Astrocyte of the hippocampus (primary cell): ENCODE measurements around the gene GPR155.
A peak's percentile ranks its signal among the peaks of the same experiment; 100 is the strongest.
"Not testable (repeated sequence)": the region's sequence is repeated elsewhere in the genome, so short reads cannot be mapped to it uniquely, and the experiment has no call there.

Source experiments
- DNase-seq: peaks from one replicate; pipeline ENCODE4 v3.0.0; 2011; ENCODE audit warnings: low read depth, low spot score

Gene GPR155

DNA sequence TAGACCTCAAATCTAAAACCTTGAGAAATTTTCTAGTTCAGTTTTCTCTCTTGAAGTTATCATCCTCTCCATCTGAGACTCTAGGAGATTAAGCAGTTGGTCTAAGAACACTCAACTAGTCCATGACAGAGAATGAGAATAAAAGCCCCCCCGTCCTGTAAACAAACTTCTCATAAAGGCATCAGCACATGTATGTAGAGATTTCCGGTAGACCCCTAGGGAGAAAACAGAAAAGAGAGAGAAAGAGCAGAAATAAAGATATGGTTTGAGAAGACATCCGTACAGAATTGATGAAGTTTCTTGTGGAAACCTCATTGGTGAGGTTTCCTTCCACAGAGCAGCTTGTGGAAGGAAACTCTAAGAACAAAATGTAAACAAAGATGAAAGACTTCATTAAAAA, 3.2 kb upstream of the GPR155 start:
- DNase-seq, result no peak

DNA sequence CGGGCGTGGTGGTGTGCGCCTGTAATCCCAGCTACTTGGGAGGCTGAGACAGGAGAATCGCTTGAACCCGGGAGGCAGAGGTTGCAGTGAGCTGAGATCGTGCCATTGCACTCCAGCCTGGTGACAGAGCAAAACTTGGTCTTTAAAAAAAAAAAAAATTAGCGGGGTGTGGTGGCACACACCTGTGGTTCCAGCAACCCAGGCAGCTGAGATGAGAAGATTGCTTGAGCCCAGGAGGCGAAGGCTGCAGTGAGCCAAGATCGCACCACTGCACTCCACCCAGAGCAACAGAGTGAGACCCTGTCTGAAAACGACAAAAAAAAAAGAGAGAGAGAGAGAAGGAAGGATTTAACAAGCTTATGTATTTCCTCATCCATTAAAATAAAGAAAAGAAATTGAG, 2.7 kb upstream of the GPR155 start:
- not testable (repeated sequence) for DNase-seq

DNA sequence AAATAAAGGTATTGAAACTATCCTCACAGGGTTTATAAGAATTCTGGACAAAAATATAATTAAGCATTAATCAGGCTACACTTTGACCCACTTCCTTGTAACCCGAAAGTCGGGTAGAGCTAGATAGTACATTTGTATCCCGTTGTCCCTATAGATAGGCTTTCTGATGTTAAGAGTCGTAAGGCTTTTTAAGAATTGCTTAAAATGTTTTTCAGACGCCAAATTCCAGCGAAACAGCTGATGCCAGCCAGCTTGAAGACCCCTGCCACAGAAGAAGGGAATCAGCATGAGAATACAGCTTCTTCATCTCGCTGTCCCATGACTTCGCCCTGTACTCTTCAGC, 962 bp upstream of the GPR155 start:
- DNase-seq, result no peak

DNA sequence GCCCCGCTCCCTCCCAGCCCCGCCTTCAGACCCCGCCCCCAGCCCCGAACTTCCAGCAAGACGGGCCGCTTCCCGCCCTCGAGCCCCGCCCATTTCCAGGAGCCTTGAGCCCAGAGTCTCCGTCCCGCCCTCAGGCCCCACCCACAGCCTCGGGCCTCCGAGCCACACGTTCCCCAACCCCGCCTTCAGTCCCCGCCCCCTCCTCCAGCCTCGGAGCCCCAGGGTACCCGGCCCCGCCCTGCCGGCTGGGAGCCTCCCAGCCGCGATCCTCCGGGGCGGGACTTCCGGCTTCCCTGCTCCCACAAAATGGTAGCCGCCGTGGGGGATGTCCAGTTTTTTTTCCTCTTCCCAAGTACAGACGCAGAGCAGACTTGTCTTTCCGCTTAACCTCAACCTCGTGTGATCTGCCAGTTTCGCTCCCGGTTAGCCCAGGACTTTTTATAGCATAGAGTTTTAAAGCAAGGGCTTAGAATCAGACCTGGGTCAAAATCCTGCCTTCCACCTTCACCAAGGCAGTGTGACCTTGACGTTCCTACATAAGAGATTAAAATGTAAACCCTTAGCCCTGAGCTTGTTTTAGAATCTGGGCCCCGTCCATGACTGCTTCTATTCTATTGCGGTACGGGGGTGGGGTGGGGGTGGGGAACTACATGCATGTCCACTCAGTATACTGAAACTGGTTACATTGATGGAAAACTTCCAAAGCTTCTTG, 435 bp upstream of the GPR155 start:
- DNase-seq, result peak; percentile 99

DNA sequence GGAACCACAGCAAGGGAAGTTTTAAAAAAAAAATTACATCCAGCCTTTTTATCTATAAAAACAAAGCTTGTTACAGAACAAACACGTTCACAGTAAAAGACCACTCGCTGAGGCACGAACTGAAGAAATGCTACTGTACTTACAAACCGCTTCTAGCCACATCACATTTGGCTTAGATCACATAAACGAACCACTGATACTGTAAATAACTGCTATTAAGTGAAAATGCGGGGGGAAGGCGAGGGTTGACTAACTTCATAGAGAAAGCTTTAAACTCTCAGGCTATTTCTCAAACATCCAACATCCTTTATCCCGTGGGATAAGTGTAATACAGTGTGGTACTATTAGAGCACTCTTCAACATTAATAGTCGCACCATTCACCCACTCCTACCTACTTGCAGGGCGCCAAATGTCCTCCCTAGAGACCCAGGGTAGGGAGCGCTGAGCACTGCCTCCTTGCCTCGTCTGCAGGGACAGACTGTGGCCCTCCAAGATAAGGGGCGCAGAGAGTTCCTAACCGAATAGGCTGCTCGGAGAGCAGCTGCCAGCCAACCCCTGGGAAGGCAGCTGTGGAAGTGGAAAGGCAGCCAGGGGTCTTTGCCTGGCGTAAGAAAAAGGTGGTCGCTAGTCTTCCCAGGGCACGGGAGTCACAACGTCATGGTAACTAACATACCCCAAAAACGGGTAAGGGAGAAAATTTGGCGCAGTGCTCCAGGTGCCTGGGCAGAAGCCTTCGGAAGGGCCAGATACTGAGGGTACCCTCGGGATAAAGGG, 854 bp downstream of the GPR155 start:
- peak; percentile 42 for DNase-seq

DNA sequence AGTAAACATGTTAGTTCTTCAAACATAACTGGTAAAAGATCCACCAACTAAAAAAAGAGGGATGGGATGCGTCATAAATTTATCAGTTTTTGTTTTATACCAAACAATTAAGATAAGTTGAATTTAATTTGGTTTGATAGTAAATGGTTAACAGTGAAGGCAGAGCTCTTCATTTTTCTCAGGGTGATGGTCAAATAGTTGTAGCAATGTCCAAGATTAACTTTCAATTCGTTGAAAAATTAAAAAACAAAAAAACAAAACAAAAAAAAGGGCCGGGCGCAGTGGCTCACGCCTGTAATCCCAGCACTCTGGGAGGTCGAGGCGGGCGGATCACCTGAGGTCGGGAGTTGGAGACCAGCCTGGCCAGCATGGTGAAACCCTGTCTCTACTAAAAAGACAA, 1.8 kb downstream of the GPR155 start:
- DNase-seq, result not testable (repeated sequence)

DNA sequence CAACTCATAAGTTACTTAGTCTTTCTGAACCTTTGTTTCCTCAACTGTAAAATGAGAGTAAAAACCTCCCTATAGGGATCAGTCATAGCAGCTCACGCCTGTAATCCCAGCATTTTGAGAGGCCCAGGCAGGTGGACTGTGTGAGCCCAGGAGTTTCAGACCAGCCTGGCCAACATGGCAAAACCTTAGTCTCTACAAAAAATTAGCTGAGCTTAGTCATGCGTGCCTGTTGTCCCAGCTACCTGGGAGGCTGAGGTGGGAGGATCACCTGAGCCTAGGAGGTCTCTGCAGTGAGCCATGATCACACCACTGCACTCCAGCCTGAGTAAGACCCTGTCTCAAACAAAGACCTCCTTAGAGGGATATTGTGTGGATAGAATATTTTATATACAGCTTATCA, 2.3 kb downstream of the GPR155 start:
- DNase-seq, result no peak

DNA sequence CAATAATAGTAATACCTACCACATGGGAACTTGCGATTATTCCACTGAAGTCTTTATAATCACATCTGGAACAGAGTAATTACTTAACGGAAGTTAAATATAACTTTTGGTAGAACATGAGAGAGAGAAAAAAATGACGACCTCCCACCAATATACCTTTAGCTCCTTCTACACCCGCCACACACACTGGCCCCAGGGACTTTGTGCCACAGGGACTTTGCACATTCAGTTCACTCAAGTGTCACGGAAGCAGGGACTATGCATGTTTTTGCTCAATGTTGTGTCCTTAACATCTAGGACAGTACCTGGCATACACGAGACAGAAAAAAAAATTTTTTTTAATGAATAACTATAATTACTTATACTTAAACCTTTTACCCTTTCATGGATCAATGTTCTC, 4.0 kb downstream of the GPR155 start:
- no peak for DNase-seq

DNA sequence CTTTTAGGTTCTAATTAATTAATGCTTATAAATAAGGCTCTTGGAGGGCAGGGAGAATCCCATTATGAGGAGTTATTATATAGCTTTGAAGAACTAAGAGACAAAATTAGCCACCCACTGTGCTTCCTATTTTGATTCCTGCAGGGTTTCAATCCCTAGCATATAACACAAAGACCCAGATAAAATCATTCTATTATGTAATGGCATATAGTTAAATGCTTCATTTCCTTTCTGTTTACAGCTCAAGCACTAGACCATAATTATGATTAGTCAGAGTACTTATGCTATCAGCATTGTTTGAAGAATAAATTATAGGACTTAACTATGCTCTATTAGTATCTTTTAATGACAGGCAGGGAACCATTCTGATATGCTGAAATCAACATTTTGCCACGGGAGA, 9.1 kb downstream of the GPR155 start:
- no peak for DNase-seq

DNA sequence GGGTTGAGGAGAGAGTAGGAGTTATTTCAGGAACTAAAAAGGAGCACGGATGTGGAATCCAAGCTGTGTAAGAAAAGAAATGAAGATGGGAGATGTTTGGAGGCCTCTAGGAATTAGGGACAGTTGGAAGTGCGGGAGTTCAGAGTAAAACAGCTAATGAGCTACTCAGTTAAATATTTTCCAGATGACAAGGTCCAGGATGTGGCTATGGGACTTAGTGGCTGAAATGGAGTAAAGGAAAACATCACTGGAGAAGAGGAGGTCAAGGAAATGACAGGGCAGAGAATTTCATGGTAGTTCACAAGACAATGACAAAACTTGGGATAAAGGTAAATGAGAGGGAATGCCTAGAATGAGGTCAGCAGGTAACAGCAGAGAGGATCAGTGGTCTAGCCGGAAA, 13.0 kb downstream of the GPR155 start:
- peak; percentile 7 for DNase-seq

DNA sequence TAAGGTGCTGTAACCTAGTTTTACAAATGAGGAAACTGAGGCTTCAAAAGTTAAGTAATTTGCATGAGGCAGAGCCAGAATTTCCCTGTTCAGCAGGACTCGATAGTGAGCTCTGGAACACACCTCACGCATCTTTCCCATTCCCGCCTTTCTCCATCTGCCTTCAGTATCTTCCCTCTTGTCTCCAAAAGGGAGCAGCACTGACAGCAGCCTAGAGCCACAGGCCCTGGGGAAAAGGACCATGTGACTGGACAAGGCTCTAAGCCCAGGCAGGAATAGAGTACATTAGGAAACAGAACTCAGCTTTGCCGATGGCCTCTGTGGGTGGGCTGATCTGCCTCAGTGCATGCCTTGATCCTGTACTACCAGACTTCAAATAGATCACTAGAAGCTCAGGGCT, 21.5 kb downstream of the GPR155 start:
- DNase-seq, result no peak

DNA sequence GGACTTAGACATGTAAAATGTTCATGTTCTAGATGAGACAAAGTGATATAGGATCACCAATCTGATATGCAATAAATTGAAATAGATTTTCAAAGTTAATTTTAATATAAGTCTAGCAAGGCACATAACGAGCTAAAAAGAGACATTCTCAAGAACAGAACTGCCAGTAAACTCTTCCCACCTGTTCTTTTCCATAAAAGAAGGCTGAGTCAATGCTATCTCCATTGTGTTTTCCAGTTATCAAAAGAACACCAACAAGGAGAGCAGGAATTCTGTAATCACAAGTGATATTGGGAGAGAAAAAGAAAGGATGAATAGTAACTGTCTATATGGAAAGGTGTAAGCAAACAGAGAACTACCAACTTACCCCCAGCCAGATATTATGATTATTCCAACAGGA, 25.6 kb downstream of the GPR155 start:
- DNase-seq, result no peak

DNA sequence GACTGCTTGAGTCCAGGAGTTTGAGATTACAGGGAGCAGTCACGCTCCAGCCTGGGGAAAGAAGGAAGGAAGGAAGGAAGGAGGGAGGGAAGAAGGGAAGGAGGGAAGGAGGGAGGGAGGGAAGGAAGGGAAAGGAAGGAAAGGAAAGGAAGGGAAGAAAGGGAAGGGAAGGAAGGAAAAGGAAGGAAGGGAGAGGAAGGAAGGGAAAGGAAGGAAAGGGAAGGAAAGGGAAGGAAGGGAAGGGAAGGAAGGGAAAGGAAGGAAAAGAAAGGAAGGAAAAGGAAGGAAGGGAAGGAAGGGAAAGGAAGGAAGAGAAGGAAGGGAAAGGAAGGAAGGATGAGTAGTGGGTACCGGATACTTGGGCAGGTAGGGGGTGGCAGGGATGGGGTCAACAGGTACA, 32.3 kb downstream of the GPR155 start:
- DNase-seq, result no peak

DNA sequence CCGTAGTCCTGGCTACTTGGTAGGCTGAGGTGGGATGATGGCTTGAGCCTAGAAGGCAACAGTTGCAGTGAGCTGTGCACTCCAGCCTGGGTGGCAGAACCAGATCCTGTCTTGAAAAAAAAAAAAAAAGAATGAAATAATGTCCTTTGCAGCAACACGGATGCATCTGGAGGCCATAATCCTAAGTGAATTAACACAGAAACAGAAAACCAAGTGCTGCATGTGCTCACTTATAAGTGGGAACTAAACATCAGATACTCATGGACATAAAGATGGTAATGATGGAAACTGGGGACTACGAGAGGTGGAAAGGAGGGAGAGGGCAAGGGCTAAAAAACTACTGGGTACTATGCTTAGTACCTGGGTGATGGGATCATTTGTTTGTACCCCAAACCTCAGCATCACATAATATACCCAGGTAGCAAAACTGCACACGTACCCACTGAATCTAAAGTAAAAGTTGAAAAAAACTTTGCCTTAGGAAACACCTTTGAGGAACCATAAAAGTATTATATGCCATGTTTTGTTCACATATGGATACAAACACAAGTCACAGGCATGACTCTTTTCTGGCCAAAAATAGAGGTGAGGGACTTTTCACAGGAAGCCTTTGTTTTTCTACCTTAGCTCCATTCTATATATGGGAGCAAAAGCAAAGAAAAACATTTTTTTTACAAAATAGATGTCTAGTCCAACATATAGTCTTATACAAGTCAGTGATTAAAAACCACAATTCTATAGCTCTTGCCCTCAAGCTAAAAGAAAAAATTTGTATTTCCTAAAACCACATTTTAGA, 36.6 kb downstream of the GPR155 start:
- DNase-seq, result no peak

DNA sequence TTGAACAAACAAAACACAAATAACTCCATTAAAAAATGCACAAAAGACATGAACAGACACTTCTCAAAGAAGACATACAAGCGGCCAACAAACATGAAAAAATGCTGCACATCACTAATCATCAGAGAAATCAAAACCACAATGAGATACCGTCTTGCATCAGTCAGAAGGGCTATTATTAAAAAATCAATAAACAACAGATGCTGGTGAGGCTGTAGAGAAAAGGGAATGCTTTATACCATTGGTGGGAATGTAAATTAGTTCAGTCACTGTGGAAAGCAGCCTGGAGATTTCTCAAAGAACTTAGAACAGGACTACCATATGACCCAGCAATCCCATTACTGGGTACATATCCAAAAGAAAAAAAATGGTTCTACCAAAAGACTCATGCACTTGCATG, 37.8 kb downstream of the GPR155 start:
- no peak for DNase-seq

DNA sequence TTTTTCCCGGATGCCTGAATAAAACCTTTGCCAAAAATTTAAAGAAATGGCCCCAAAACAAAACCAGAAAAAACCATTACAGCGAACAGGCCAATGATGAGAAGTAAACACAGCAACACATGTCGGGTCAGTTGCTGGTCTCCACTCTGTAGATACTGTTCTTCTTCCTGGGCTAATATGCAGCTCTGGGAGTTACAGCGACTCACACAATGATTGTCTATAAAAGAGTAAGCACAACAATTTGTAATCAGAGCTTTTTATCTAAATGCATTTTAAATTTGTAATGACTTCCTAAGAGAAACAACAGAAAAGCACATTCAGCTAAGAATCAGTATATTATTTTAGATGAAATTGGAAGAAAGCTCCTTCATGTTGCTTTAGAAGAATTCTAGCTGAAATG, 40.3 kb downstream of the GPR155 start:
- no peak for DNase-seq

DNA sequence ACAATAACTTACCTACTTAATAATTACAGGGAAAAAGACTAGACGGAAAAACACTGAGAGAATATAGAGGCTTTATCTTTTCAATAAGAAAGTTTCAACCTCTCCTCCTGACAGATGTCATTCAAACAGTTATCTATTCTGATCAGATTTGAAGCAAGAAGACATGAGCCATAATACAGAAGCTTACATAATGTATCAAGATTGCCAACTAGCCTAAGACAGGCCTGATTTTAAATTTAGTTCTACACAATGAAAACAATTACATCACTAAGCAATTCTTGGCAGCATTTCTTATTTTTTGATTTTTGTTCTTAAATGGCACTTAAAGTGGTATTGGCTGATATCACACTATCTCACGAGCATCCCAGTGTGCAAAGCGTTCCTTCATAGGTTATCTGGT, 41.6 kb downstream of the GPR155 start:
- no peak for DNase-seq

DNA sequence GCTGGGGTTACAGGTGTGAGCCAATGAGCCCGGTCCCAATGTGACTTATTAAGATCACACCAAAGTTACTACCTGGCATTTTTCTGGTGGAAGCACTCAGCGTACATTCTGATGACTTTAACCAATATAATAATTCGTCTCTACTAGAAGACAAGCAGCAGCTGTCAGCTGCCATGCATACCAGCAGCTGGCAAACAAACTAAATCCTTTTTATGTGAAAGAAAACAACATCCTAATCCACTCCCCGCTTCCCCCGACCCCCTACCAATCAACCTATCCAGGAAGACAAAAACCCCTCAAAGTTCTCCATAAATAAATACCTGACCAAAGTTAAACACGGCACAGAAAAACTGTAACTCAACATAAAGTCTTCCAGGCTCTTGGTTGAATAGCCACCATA, 42.1 kb downstream of the GPR155 start:
- DNase-seq, result no peak

DNA sequence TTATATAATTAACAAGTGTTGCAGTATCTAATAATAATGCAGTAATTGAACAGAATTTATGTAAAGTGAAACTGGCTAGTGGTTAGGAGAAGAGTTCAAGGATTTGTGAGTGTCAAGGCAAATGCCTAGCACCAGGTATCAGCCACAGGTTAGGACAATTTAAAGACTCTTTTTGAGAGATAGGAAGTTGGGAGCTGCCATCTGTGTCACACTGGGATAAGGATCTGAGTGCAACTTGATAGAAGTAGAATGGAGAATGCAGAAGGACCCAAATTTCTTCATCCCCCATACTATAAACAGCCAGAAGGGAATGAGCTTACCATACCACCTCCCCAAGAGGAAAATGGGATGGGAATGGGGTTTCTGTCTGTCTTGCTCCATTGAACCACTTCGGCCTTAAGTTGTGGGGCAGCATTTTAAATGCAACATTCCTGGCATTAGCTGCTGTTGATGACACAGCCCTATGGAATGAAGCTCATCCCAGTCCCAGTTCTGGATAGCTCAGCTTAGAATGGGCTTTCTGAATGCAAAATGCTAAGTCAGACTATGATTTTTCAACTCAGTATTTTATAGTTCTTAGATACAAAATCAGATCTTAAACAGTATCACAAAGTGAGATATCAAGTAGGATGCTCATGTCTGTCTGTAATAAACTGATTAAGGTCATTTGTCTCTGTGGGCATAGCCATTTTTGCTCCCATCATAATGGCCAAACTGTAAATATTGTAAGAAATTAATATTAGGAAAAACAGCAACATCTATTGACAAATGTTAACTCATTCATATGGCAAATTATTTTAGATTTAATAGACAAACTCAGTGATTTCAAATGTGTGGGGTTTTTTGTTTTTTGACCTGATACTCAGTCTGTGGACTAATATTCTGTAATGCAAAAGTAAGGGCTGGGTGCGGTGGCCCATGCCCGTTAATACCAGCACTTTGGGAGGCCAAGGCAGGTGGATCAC, 44.0 kb downstream of the GPR155 start:
- DNase-seq, result peak; percentile 85

DNA sequence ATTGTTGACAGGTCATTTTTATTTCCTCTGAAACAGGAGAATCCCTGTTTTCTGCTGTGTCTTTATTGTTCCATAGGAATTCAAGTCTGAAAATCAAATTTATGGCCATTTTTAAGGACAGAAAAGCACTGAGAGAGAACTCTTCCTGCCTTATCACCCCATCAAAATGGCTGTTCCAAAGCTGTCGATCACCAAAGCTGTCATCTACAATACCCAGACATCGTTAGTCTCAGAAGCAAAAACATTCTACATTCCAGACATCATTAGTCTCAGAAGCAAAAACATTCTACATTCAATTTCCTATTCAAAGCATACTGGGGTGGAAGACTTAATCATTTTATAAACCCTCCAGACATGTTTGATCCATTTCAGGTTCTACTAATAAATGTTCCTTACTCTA, 46.9 kb downstream of the GPR155 start:
- peak; percentile 14 for DNase-seq

DNA sequence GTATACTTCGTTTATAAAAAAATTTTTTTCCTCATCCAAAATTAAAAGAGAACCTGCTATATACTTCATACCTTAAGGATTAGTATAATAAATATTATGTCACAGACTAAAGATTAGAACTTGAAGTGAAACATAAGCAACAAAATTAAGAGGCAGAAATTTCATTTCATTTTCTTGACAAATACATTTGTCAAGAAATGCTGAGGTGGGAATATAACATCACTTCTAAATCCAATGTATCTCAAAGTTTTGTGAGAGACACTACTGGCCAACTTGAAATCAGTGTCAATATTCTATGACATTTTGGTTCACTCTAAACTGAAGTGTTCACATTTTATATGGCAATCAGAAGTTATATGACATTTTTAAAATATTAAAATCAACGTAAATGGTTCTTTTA, 47.5 kb downstream of the GPR155 start:
- DNase-seq, result no peak
